ENCODE results near the gene MRPL32.
A peak's percentile ranks its signal among the peaks of the same experiment; 100 is the strongest.

MRPL32 gene

DNA sequence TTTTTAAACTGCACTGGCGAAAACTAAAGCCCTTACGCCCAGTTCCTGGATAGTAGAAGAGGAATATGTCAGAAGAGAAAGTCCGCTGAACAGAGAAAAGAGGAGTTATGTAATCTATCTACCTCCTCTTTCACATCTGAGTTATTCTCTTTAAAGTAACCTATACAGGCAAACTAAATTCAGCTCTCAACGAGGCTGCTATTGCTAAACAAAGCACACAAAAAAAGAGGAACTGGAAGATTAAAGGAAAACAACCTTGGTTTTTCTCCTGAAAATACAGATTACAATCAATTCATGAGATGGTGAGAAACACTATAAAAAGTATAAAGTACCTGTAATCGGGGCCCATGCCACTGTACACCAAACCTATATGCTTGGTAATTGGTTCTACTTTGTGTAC, 6.0 kb upstream of the MRPL32 start:
- no peak for TF ChIP-seq CTCF (IDR thresholded peaks at IDR 0.05; ENCODE audit: low read length, missing control alignments)
- H3K4me3 ChIP-seq (replicated peaks; ENCODE audit: low read depth, low read length): no peak overlapping the region
- DNase-seq (ENCODE audit: low read depth): no peak

- DNase-seq (ENCODE audit: low read depth): no peak
- TF ChIP-seq CTCF (IDR thresholded peaks at IDR 0.05; ENCODE audit: low read length, missing control alignments): no peak
- H3K4me3 ChIP-seq (replicated peaks; ENCODE audit: low read depth, low read length): no peak overlapping the region
Observed at GRCh38 chr7:42928754-42929153, 3.4 kb upstream of the MRPL32 start.

DNA sequence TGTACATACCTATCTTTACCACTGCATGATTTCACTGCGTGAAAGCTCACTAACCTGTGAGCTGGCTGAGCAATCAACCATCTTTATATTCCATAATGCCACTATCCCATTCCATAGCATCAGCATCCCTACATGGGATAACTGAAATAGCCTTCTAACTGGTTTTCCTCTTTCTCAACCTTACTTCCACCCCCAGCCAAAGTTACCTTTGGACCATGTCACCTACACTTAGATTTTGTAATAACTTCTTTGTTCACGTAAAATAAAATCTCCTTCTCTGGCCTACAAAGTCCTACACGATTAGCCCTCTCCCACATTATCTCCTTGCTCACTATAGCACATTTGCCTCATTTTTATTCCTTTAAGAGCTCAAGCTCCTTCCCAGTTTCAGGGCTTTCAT, 2.7 kb upstream of the MRPL32 start:
- no peak for TF ChIP-seq CTCF (IDR thresholded peaks at IDR 0.05; ENCODE audit: low read length, missing control alignments)
- no peak for DNase-seq (ENCODE audit: low read depth)
- peak overlapping the region; percentile 13 for H3K4me3 ChIP-seq (replicated peaks; ENCODE audit: low read depth, low read length)

DNA sequence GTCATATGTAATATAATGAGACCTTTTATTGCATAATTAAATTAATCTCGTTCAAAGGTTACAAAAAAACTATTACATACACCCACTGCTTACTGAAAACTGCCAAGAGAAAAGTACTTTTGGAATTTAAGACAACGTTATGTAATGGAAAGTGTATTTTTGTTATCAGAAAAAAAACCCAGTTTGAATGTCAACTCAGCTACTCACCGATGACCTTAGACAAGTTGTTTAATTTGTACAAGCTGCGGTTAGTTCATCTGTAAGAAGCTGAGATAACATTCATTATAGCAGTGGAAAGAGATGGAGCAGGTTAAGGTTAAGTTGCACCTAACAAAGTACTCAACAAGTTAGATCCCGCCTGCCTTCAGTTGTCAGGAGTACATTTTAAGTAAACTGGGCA, 1.3 kb upstream of the MRPL32 start:
- no peak for TF ChIP-seq CTCF (IDR thresholded peaks at IDR 0.05; ENCODE audit: low read length, missing control alignments)
- H3K4me3 ChIP-seq (replicated peaks; ENCODE audit: low read depth, low read length): peak overlapping the region; percentile 96
- DNase-seq (ENCODE audit: low read depth): peak; percentile 27

- DNase-seq (ENCODE audit: low read depth): no peak
- TF ChIP-seq CTCF (IDR thresholded peaks at IDR 0.05; ENCODE audit: low read length, missing control alignments): no peak
- H3K4me3 ChIP-seq (replicated peaks; ENCODE audit: low read depth, low read length): peak overlapping the region; percentile 96
Observed at GRCh38 chr7:42931447-42931833, 736 bp upstream of the MRPL32 start.

DNA sequence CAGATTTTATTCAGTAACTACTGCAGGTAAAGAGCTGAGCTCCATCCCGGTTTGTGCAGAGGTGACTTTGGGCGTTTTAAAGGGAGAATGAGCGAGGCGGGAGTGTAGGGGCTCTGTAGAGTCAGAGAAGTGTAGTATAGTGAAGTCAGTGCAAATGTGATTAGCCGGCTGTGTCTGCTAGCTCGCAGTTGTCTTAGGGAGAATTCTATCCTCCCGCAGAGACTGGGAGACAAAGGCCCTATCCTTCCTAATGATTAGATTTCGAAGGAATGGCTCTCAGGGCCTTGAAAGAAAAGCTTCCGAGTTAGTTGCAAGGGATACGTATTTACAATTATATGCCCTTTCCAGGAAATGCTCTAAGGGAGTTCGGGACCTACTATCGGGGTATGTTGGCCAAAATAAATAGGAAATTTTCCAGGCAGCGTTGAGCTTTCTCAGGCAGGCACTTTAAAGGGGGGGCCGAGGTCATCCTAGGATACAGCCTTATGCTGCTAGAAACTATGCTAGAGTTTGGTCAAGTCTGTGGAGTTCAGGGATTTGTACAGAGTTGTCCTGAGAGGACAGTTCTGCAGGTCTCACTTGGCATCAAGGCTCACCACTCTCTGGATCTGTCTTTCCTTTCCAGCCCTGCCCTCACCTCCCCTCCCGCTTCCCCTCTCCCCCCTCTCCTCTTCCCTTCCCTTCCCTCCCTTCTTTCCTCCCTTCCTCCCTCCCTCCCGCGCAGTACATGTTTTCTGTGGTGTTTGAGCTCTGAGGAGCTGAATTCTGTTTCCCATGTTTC, 825 bp downstream of the MRPL32 start:
- H3K4me3 ChIP-seq (replicated peaks; ENCODE audit: low read depth, low read length): peak overlapping the region; percentile 96
- peak; percentile 47 for DNase-seq (ENCODE audit: low read depth)
- TF ChIP-seq CTCF (IDR thresholded peaks at IDR 0.05; ENCODE audit: low read length, missing control alignments): no peak

DNA sequence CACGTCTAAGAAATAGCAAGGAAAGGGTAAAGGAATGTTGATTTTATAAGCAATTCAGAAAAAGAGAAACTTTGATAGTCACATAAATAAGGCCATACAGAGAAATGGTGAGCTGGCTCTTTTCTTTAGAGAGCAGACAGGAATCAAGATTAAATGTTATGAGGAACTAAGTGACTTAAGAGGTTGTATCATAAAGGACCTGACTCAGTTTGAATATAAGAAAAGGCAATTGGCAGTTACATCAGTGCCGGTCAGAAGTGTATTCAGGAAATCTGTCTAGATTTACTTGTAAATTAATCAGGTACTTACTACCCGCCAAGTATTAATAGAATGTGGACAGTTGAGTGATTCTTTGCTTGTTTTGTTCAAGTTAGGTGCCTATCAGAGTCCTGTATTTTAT, 2.1 kb downstream of the MRPL32 start:
- no peak for TF ChIP-seq CTCF (IDR thresholded peaks at IDR 0.05; ENCODE audit: low read length, missing control alignments)
- no peak overlapping the region for H3K4me3 ChIP-seq (replicated peaks; ENCODE audit: low read depth, low read length)
- DNase-seq (ENCODE audit: low read depth): no peak
